ENCODE results near the gene GNAT3.

GNAT3 gene

DNA sequence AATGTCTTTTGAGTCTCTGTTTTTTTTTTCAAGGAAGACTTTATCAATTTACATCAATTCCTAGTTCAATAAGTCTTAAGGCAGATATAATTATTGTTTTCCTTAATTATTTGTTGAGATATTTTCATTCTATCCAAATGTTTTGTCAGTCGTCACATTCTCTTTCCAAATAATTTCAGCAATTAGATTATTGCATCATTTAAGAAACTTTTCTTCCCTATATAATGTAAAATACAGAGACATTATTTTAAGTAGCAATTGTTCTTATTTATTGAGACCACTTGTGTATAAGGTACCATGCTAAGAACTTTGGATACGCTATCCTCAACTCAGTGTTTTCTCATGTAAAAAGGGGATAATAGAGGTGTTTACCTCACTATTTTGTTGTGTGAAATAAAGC, 38.1 kb upstream of the GNAT3 start:
- DNase-seq (ENCODE audit: low read depth in 1 of 2, low spot score in 1 of 2), result no peak
- H3K4me3 ChIP-seq (replicated peaks; ENCODE audit: insufficient read depth, low read length), result no peak overlapping the region
- no peak overlapping the region for H3K27ac ChIP-seq (replicated peaks)
- TF ChIP-seq POLR2AphosphoS5 (IDR thresholded peaks at IDR 0.05; ENCODE audit: low read depth), result no peak
- TF ChIP-seq GABPA (IDR thresholded peaks at IDR 0.05; ENCODE audit: low read depth), result no peak
- no peak for TF ChIP-seq SPI1 (IDR thresholded peaks at IDR 0.05; ENCODE audit: borderline replicate concordance, low read depth)
- TF ChIP-seq, protein P1, sequence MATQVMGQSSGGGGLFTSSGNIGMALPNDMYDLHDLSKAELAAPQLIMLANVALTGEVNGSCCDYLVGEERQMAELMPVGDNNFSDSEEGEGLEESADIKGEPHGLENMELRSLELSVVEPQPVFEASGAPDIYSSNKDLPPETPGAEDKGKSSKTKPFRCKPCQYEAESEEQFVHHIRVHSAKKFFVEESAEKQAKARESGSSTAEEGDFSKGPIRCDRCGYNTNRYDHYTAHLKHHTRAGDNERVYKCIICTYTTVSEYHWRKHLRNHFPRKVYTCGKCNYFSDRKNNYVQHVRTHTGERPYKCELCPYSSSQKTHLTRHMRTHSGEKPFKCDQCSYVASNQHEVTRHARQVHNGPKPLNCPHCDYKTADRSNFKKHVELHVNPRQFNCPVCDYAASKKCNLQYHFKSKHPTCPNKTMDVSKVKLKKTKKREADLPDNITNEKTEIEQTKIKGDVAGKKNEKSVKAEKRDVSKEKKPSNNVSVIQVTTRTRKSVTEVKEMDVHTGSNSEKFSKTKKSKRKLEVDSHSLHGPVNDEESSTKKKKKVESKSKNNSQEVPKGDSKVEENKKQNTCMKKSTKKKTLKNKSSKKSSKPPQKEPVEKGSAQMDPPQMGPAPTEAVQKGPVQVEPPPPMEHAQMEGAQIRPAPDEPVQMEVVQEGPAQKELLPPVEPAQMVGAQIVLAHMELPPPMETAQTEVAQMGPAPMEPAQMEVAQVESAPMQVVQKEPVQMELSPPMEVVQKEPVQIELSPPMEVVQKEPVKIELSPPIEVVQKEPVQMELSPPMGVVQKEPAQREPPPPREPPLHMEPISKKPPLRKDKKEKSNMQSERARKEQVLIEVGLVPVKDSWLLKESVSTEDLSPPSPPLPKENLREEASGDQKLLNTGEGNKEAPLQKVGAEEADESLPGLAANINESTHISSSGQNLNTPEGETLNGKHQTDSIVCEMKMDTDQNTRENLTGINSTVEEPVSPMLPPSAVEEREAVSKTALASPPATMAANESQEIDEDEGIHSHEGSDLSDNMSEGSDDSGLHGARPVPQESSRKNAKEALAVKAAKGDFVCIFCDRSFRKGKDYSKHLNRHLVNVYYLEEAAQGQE (IDR thresholded peaks at IDR 0.05; ENCODE audit: insufficient replicate concordance, low read depth), result no peak
- TF ChIP-seq CTCF (IDR thresholded peaks at IDR 0.05; ENCODE audit: insufficient read depth, low read length), result no peak
- no peaks in the 10 kb centered on the region for H3K27me3 ChIP-seq (ENCODE audit: insufficient read depth, poor library complexity, severe bottlenecking)

- Histone ChIP-seq H3K4me3 (replicated peaks; ENCODE audit: insufficient read depth, low read length) (no peak overlapping the region), H3K27ac (replicated peaks) (no peak overlapping the region), H3K27me3 (ENCODE audit: insufficient read depth, poor library complexity, severe bottlenecking) (no peaks in the 10 kb centered on the region)
- TF ChIP-seq CTCF (IDR thresholded peaks at IDR 0.05; ENCODE audit: insufficient read depth, low read length), result no peak
- TF ChIP-seq GABPA (IDR thresholded peaks at IDR 0.05; ENCODE audit: low read depth), result no peak
- DNase-seq (ENCODE audit: low read depth in 1 of 2, low spot score in 1 of 2), result no peak
Observed at GRCh38 chr7:80548840-80549530, 37.1 kb upstream of the GNAT3 start.

- TF ChIP-seq CTCF (IDR thresholded peaks at IDR 0.05; ENCODE audit: insufficient read depth, low read length), result no peak
- TF ChIP-seq POLR2AphosphoS5 (IDR thresholded peaks at IDR 0.05; ENCODE audit: low read depth), result no peak
- no peak for TF ChIP-seq GABPA (IDR thresholded peaks at IDR 0.05; ENCODE audit: low read depth)
- TF ChIP-seq, protein P1 (IDR thresholded peaks at IDR 0.05; ENCODE audit: insufficient replicate concordance, low read depth), result no peak
- no peak for TF ChIP-seq SPI1 (IDR thresholded peaks at IDR 0.05; ENCODE audit: borderline replicate concordance, low read depth)
- Histone ChIP-seq H3K27ac (replicated peaks) (no peak overlapping the region), H3K27me3 (ENCODE audit: insufficient read depth, poor library complexity, severe bottlenecking) (no peaks in the 10 kb centered on the region), H3K4me3 (replicated peaks; ENCODE audit: insufficient read depth, low read length) (no peak overlapping the region)
- no peak for DNase-seq (ENCODE audit: low read depth in 1 of 2, low spot score in 1 of 2)
Observed at GRCh38 chr7:80542398-80542797, 30.5 kb upstream of the GNAT3 start.

DNA sequence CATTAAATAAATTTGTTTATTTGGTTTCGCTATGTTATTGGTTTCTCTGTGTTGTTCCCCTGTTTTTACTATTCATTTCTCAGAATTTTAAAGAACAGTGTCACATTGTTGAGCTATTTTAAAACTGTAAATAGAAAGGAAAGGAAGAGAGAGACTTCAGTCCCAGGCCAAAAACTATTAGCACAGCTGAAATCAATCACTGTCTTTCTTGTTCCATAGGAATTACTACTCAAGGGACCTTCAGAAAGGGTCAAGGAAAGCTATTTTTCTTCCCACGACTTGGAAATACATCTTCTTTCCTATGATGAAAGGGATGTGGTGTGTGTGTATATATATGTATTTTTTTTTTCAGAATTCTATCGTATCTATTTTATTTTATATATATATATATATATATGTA, 29.0 kb upstream of the GNAT3 start:
- DNase-seq (ENCODE audit: low read depth in 1 of 2, low spot score in 1 of 2), result no peak
- H3K27ac ChIP-seq (replicated peaks), result no peak overlapping the region
- H3K4me3 ChIP-seq (replicated peaks; ENCODE audit: insufficient read depth, low read length), result no peak overlapping the region
- TF ChIP-seq, protein P1 (IDR thresholded peaks at IDR 0.05; ENCODE audit: insufficient replicate concordance, low read depth), result no peak
- TF ChIP-seq GABPA (IDR thresholded peaks at IDR 0.05; ENCODE audit: low read depth) (no peak), SPI1 (IDR thresholded peaks at IDR 0.05; ENCODE audit: borderline replicate concordance, low read depth) (no peak), CTCF (IDR thresholded peaks at IDR 0.05; ENCODE audit: insufficient read depth, low read length) (no peak), POLR2AphosphoS5 (IDR thresholded peaks at IDR 0.05; ENCODE audit: low read depth) (no peak)
- no peaks in the 10 kb centered on the region for H3K27me3 ChIP-seq (ENCODE audit: insufficient read depth, poor library complexity, severe bottlenecking)
